Stimulated activated CD4-positive, alpha-beta T cell treated with anti-CD3 and anti-CD28 coated beads, Interleukin-15, amount 100 ng/mL, for 24 hours (primary cell): ENCODE results near the gene DTX3L.

Experiments
- DNase-seq: peaks from one replicate; pipeline ENCODE4 v3.0.0-alpha.2; 2020

DTX3L gene

DNA sequence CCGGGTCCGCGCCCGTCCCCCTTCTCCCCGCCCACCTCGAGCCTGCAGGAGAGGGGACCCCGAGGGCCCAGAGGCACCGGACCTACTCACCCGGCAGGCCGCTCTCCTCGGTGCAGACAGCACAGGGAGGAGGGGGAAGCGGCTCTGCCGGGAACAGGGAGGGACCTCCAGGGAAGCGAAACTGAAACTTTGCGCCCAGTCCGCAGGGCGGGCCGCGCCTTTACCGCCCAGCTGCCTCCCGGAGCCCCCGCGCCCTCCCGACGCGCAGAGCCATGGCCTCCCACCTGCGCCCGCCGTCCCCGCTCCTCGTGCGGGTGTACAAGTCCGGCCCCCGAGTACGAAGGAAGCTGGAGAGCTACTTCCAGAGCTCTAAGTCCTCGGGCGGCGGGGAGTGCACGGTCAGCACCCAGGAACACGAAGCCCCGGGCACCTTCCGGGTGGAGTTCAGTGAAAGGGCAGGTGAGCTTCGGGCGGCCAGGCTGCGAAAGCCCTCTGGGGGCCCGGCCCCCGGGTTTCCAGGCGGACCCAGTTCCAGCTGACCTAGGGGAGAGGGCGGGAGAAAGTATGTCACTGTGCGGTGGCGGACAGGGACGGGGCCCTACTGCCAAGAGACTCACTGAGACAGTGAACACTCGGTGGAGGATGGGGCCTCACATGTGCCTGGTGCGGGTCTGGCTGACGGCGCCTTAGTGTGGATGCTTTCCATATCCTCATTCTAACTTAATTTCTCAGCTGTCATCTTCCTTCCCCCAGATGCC lies at the start of gene DTX3L, which contains the start of gene PARP9:
Gene DTX3L (plus strand): TSS at position 184 of the 758 bp plus-strand sequence. CDS start 89 bp downstream, at position 273.
Gene PARP9 (minus strand): TSS at position 146 of the 758 bp plus-strand sequence. CDS start 4,680 bp downstream, outside the sequence.
- DNase-seq: peak; percentile 81

- no peak for DNase-seq
Measured at GRCh38 chr3:122515020-122515468, 49.1 kb upstream of the DTX3L start.

GRCh38 chr3:122515870-122516269 lies 48.3 kb upstream of the DTX3L start:
- DNase-seq: no peak

GRCh38 chr3:122516846-122517360 lies 47.2 kb upstream of the DTX3L start:
- DNase-seq: no peak

DNA sequence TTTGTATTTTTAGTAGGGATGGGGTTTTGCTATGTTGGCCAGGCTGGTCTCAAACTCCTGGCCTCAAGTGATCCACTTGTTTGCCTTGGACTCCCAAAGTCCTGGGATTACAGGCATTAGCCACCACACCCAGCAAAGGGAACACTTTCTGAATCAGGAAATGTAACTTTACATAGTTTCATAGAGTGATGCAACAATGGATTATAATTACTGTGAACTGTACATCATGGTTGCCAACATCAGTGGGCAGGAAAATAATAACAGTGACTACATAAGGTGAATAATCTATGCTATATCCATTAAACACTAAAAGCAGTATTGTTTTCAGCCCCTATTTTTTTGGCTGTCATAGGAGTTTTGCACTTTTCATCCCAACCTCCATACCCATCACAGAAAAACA lies 44.4 kb upstream of the DTX3L start:
- DNase-seq: no peak

GRCh38 chr3:122520861-122521260 lies 43.3 kb upstream of the DTX3L start:
- no peak for DNase-seq

DNA sequence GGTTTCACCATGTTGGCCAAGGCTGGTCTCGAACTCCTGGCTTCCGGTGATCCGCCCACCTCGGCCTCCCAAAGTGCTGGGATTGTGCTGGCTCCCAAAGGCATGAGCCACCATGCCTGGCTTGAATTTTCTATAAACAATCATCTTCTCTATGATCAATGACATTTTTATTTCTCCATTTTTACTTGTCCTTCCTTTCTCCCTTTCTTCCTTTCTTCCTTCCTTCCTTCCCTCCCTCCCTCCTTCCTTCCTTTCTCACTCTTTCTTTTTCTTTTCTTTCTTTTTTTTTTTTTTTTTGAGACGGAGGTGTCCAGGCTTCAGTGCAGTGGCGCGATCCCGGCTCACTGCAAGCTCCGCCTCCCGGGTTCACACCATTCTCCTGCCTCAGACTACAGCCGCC lies 40.8 kb upstream of the DTX3L start:
- no peak for DNase-seq

DNA sequence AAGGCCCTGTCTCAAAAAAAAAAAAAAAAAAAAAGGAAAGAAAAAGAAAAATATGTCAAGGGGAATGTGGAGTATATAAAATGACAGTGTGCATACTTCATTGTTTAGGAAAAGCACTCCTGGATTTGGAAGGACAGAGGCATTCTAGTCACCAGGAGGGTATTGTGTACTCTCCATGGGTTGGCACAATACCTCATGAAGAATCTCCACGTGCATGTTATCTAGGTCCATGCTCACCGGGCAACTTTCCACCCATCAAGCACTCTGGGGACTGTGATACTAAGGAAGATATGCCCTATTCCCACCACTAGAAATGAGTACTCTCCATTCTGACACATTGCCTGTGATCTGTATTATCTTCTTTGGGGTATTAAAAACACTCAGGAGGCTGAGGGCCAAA lies 34.0 kb upstream of the DTX3L start:
- DNase-seq: no peak

DNA sequence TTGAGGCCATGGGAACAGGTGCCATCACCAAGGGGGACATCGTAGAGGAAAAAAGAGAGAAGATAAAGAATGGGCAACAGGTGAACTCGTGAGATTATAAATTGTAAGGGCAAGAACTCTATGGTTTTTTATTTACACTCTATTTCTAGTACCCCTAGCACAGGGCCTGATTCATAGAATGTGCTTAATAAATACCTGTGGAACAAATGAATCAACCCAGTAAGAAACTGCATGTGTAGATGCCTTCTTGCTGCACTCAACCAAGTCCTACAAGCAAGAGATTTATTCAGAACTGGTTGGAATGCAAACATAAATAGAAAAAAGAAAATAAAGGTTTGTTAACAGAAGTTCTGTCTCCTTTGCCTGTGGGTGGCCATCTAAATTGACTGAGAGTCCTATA lies 30.7 kb upstream of the DTX3L start:
- DNase-seq: no peak

GRCh38 chr3:122533931-122534334 lies 30.2 kb upstream of the DTX3L start:
- DNase-seq: peak; percentile 61

- no peak for DNase-seq
Measured at GRCh38 chr3:122535964-122536631, 28.0 kb upstream of the DTX3L start.

DNA sequence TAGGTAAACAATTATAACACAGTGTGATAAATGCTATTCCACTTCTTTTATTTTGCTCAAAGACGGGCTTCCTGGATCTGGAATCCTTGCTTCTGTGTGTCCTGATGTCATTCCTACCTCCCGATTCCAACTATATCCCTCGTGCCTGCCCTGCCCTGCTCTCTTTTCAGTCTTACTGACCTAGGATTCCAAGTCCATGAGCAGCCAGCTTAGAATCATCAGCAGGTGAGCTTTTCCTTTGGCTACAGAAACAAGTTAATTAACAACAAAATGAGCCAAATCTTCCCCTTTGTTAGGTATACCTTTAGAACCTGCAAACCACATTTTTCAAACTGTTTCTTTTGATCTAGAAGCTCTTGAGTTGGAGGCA lies 27.5 kb upstream of the DTX3L start:
- no peak for DNase-seq

GRCh38 chr3:122538956-122539490 lies 25.1 kb upstream of the DTX3L start:
- DNase-seq: no peak

GRCh38 chr3:122546151-122546550 lies 18.0 kb upstream of the DTX3L start:
- no peak for DNase-seq

- DNase-seq: no peak
Measured at GRCh38 chr3:122548076-122548475, 16.1 kb upstream of the DTX3L start.

DNA sequence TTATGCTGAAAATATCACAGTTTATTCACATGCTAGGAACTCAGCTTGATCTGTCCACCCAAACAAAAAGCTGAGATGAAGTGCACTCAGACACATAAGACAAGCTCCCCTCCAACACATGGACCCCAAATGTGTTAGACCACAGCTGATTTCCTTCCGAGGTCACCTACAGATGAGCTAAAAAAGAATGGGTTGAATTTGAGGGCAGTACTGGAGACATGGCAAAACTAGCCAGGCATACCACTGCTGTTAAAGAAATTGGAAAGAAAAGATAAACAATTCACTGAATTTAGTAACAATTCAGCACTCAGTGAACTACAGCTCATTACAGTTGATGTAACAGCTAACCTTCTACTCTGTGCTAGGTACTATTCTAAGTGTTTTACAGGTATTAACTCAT lies 15.5 kb upstream of the DTX3L start:
- DNase-seq: no peak

- DNase-seq: no peak
Measured at GRCh38 chr3:122553171-122553570, 11.0 kb upstream of the DTX3L start.

DNA sequence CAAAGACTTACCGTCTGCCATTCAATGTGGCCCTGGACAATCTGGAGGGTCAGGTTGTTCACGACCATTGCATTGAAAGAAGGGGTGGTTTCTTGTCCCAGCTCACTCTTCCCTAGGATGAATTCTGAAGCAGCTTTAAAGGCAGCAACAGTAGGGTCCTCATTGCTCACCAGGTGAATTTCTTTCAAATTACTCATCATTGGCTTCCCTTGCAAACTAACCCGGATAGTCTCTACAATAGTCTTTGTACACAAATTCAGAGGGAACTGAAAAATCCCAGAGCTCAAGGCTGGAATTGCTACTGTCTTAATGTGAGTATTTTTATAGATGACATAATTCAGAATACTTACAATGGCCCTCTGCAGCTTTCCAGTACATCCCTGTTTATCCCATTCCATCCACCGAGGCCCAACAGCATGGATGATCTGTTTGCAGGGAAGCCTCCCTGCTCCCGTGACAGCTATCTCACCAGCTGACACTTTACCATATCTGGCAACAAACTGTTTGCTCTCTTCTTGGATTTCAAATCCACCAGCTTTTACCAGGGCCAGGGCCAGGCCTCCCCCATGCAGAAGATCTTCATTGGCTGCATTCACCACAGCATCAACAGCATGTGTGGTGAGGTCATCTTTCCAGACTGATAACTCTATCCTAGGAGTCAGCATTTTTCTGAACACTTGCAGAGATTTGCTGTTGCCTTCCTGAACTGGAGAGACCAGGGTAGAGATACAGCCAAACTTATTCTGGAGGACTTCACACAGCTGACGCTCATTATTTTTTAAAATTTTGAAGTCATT lies 8.7 kb upstream of the DTX3L start:
- DNase-seq: no peak

- DNase-seq: no peak
Measured at GRCh38 chr3:122557356-122557755, 6.8 kb upstream of the DTX3L start.

DNA sequence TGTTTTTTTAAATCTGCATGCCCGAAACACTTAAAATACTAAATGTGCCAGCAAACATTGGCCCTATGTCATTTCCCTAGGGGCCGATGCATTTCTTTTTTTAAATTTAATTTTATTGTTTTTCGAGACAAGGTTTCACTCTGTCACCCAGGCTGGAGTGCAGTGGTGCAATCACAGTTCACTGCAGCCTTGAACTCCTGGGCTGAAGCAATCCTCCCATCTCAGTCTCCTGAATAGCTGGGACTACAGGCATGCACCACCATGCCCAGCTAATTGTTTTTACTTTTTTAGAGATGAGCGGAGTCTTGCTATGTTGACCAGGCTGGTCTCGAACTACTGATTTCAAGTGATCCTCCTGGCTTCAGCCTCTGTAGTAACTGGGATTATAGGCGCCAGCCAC lies 5.5 kb upstream of the DTX3L start:
- DNase-seq: no peak

DNA sequence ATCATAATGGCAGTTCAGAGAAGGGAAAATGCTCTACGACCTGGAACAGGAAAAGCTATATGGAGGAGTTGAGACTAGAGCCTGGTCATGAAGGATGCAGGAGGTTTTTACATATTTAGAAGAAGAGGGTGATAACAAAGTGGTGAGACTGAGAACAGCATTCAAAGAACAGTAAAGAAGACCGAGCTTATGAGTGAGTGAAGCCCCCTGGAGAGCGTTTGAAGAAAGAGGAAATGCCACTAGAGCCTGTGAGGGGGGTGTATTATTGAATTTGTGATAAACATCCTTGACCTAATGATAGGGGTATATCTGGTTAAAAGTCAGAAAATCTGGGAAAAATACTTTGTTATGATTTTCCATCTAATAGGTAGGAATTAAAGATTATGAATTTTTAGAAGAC lies 4.2 kb upstream of the DTX3L start:
- no peak for DNase-seq

- peak; percentile 62 for DNase-seq
Measured at GRCh38 chr3:122560680-122561079, 3.5 kb upstream of the DTX3L start.
